HG02623 (cell line): ENCODE results near the gene CLTC.
A peak's percentile ranks its signal among the peaks of the same experiment; 100 is the strongest.

Experiments
- ATAC-seq: cut with Tn5 transposase; IDR thresholded peaks from one replicate; pipeline ENCODE4 v1.9.1; 2021; ENCODE audit warnings: moderate library complexity; ENCODE audit not compliant: unreplicated experiment

The CLTC gene

DNA sequence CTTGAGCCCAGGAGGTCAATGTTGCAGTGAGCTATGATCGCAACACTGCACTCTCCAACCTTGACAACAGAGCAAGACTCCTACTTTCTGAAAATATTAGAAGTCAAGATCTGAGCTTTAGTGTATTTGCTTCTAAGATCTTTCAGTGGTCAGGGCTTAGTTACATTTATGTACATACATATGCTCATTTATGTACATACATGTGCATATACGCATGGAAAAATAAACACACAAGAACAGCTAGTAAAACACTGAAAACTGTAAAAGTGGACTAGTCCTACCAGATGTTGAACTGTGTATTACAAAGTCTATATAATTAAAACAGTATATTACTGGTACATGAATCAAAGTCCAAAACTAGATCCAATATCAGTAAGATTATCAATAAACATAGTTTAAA is 59.2 kb downstream of the CLTC start:
- ATAC-seq: no peak

DNA sequence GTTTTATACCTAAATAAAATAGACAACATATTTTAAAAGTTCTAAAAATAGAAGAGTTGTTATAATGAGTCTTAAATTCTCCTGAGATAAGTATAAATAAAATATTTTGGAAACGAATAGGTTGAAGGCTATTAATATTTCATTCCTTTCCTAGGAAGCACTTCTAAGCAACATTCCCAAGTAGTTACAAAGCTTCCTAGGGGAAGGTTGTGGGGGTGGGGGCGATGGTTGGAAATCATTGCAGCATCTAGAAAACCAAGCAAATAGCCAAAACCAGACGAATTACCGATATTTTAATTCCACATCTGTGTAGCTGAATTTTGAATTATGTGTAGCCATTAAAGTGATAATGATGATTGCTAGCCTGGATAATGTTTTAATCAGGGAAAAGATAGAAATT is 60.6 kb downstream of the CLTC start:
- no peak for ATAC-seq

GRCh38 chr17:59683283-59683682 is 63.6 kb downstream of the CLTC start:
- ATAC-seq: no peak

GRCh38 chr17:59684967-59685366 is 65.3 kb downstream of the CLTC start:
- no peak for ATAC-seq

DNA sequence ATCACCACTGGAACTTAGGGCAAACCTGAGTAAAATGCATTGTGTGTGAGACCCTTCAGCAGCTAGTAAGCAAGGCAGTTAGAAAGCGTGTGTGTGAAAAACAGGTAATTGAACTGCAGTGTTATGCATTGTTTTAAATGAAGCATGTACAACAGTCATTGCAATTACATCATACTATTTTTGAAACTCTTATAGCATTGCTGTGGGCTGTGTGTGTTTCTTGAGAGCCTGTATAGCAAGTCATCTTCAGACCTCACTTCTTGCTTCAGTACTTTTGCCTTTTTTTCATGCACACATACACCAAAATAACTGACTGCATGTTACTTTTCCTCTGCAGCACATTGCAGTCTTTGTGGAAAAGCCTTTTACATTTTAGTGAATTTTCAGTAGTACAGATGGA is 68.3 kb downstream of the CLTC start:
- ATAC-seq: no peak

- no peak for ATAC-seq
Observed at GRCh38 chr17:59688496-59688895, 68.8 kb downstream of the CLTC start.

GRCh38 chr17:59693582-59693981 is 73.9 kb downstream of the CLTC start:
- ATAC-seq: no peak

GRCh38 chr17:59694344-59694743 is 74.6 kb downstream of the CLTC start:
- ATAC-seq: no peak

- no peak for ATAC-seq
Observed at GRCh38 chr17:59695945-59696681, 76.4 kb downstream of the CLTC start.

DNA sequence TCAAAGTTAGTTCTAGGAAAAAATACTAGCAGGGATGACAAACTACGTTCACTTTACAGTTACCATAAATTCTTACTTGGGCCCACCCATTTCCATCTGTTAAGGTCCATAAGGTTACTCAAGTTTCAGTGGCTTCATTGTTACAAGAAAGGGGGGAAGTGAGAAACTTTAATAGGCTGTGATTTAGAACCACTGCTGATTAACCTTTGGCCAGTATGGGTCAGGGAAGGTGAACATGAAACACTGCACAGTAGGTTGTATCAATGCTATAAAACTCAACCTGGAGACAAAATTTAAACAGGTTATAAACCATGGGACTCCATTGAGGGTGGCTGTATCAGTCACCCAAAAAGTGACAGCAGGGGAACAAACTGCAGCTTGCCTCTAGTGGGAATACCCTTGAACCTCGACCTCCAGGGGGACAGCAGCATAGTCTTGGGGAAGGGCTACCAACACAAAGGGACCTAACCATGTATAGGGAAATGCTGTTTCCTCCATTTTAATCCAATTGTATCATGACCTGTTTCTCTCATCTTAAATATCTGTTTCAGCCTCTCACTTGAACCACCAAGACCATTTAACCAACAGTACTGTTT is 77.1 kb downstream of the CLTC start:
- no peak for ATAC-seq

GRCh38 chr17:59698143-59698542 is 78.4 kb downstream of the CLTC start:
- ATAC-seq: no peak

- no peak for ATAC-seq
Observed at GRCh38 chr17:59699218-59699617, 79.5 kb downstream of the CLTC start.

DNA sequence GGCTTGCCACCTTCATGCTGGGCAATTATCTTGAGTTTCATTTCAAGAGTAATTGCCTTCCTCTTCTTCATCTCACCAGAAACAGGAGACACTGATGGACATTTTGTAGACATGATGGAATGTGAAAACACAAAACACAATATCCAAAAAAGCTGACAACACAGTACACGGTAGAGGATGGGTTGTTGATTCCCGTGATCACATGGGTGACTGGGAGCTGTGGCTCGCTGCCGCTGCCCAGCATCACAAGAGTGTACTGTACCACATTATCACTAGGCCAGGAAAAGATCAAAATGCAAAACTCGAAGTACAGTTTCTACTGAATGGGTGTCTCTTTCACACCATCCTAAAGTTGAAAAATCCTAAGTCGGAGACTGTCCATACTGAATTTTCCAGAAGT is 80.1 kb downstream of the CLTC start:
- no peak for ATAC-seq

- ATAC-seq: no peak
Observed at GRCh38 chr17:59702304-59702703, 82.6 kb downstream of the CLTC start.

GRCh38 chr17:59707149-59707970 is 87.7 kb downstream of the CLTC start, which contains the start of the genes PTRH2 and VMP1:
TSS of gene PTRH2 (minus strand) at chr17:59707430. CDS start at chr17:59697978, 9,452 bp downstream.
TSS of gene VMP1 (plus strand) at chr17:59707654. CDS start at chr17:59731447, 23,793 bp downstream.
- peak; percentile 93 for ATAC-seq

GRCh38 chr17:59707971-59708430 is 88.3 kb downstream of the CLTC start:
- ATAC-seq: no peak

GRCh38 chr17:59711936-59712335 is 92.2 kb downstream of the CLTC start:
- no peak for ATAC-seq

DNA sequence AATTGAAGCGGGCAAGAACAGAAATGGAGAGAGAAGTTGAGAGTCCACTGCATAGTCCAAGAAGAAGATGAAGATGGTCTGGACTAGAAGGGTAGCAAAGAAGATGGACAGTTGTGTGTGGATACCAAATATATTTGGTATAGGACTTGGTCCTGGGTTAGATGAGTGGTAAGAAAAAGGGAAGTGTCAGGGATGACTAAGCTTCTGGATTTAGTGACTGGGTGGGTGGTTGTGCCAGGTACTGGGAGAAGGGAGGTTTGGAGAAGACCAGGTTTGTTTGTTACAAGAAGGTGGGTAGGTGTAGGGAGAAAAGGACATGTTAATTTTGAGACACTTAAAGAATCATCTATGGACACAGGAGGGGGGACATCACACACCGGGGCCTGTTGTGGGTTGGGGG is 93.2 kb downstream of the CLTC start:
- ATAC-seq: no peak

GRCh38 chr17:59714255-59714654 is 94.6 kb downstream of the CLTC start:
- ATAC-seq: no peak

DNA sequence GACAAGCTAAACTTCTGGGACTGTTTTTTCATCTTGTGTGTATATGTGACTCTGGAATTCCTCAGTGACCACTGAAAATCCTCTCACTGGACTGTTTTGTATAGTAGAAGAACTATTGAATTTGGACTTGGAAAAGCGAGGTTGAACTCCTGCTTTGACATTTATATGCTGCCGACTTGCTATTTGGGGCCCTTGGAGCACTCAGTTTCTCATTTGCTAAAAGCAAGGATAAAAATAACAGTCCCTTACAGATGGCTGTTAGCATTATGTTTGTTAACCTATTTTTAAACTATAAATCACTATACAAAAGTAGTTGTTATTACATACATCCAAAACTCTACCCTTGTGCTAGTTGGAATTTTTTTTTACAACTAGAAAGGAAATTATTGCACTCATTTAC is 96.7 kb downstream of the CLTC start:
- ATAC-seq: no peak

DNA sequence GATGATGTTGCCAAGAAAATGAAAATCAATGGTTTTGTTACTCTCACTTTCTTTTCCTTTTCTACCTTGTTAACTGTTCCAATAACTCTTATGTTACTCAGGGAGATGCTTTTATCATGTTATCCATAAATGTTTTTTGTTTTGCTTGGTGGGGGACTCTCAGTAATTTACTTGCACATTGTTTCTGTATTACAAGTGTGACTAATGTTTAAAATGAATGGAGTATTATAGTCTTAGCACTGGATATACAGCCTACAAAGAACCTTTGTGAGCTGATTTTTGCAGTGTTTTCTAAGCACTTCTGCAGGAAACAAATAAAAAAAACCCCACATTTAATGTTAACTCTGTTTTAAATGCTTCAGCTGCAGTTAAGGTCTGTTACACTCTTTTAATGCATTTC is 99.8 kb downstream of the CLTC start:
- ATAC-seq: no peak

- no peak for ATAC-seq
Observed at GRCh38 chr17:59722623-59723022, 102.9 kb downstream of the CLTC start.
